RPMI8226 (cell line): ENCODE data around the gene NUP58.

ENCODE experiments used
- DNase-seq: peaks from one replicate; pipeline ENCODE4 v3.0.0-alpha.2; 2015

NUP58 gene

DNA sequence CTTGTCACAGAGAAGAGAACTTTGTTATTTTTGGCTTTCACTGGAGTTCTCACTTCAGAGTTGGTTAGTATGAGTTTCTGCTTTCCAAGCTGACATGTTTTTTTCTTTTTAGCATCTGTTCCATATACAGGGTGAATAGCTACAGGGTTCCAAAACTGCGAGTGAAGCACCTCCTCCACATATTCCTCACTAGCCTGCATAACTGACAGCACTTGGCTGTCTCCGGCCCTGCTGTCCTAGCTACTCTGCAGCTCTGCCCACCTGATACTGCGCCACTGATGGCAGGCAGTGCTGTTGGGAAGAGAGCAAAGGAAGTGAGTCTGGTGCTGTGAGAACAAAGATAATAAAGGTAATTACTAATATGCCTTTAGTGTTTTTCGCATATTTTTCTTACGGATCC lies 77.1 kb downstream of the NUP58 start:
- DNase-seq, result no peak

DNA sequence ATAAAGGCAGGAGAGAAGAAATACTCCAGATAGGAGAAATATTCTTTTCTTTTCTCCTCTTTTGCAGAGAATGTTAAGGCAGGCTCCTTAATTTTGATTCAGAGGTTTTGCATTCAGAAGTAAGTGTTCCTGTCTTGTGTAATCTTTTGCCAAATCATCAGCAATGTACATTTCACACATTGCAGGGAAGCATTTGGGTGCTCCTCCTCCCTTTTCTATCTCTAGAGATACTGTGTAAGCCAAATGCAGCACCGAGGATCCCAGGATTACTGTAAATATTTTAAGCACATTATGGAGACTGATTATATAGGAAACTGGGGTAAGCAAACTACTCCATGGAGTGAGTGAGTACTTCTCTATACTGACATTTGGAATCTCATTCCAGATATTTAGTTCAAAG lies 77.6 kb downstream of the NUP58 start:
- no peak for DNase-seq

DNA sequence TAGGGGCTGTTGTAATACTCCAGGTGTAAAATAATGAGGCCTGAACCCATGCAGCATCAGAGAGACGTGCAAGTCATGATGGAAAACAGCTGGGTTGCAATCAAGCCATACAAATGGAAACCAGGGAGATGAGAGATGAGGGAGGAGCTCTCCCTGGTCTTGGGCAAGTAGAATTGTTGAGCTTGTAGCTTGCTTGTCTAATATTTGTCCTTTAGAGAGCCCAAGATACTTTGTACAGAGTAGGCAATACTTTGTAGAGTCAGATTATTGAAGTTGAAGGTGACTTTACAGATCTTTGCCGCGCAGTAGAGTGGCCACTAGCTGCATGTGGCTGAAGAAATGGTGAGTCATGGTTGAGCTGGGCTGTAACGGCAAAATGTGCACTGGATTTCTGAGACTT lies 78.7 kb downstream of the NUP58 start:
- no peak for DNase-seq

DNA sequence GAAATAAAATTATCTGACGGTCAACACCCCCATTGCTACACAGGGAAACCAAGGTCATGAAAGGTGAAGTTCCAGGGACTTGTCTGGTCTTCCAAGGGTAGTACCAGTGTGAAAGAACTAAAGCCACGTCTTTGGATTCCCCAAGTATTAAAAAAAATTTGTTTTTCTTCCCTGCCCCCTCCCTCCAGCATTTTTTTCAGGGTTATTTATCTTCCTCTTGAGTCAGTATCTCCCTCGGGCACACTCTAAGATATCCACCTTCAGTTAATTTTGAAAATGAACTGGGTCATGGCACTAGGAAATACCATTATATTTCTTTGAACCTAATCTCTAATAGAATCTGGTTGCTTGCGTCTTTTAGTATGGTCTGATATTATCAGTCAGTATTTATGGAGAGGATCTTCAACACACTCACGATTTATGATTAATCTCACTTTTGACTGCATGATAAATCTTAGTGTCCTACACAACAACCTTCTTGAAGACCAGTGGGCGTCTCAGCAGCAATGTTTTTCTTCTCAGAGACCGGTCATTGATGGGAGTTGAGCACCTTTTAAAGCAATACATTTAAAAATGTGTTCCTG lies 79.4 kb downstream of the NUP58 start:
- no peak for DNase-seq

DNA sequence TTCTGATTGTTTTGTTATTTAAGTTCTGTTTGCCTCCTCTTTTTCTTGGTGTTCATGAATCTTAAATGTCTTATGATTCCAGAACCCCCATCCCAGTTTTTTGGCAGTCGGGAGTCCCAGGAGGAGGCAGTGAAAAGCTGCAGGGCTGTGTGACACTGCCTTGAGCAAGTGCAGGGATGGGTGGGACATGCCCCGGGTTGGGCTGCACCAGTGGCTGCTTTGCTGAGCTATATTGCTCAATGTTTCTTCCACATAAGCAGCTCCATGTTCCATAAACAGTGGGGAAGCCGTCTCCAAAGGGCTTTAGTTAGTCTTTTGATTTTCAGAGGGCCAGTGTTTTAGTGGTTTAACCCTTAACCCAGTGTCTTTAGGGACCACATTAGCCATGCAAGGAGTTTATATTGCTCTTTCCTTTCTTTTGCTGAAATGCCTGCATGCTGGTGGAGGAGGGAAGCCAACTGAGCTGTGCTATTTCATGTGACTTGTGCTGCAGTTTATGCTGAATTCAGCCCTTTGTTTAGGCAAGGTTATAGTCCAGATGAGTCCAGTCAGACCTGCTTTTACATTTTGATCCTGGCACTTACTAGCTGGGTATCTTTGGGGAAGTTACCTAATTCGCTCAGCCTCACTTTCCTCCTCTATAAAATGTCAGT lies 83.5 kb downstream of the NUP58 start:
- no peak for DNase-seq

DNA sequence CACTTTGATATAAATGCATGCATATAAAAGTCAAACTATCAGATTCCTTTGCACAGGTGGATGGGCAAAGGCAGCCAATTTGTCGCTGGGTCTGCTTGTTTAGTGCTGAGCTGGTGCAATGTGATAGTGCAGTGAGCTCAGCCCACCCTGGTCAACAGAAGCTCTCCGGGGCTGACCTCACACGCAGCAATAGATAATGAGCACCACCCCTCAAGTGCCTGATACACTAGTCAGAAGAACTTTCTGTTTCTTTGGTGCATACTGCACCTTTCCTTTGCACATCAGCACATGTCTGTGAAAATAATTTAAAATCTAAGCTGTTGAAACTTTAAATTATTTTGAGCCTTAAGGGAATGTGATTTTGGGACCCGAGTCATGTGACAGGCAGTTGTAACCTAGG lies 90.5 kb downstream of the NUP58 start:
- DNase-seq, result no peak
